Dendritic cell treated with granulocyte-macrophage colony-stimulating factor and Interleukin-4, amounts not matched to agents 40 ng/mL and 50 ng/mL, for 4 days (primary cell): ENCODE measurements around the gene CEP83.

ENCODE experiments used
- H3K27ac Mint-ChIP-seq: one replicate; pipeline ENCODE4 v1.8.0; 2022; ENCODE audit warnings: mild to moderate bottlenecking, mixed read lengths
- H3K27me3 Mint-ChIP-seq: one replicate; pipeline ENCODE4 v1.8.0; 2022; ENCODE audit warnings: mild to moderate bottlenecking, mixed read lengths
- H3K36me3 Mint-ChIP-seq: one replicate; pipeline ENCODE4 v1.8.0; 2022; ENCODE audit warnings: low read depth, mixed read lengths
- H3K4me1 Mint-ChIP-seq: one replicate; pipeline ENCODE4 v1.8.0; 2022; ENCODE audit warnings: low read depth, mixed read lengths
- H3K4me3 Mint-ChIP-seq: one replicate; pipeline ENCODE4 v1.8.0; 2022; ENCODE audit warnings: mild to moderate bottlenecking, moderate library complexity, mixed read lengths
- H3K9me3 Mint-ChIP-seq: one replicate; pipeline ENCODE4 v1.8.0; 2022; ENCODE audit warnings: mixed read lengths
- intact Hi-C: fragments of 100-400 bp; cut with micrococcal nuclease; formaldehyde crosslinking; loops from one replicate; pipeline ENCODE4 v1.15.0; 2022

CEP83 gene

GRCh38 chr12:94384030-94384429 lies 75.6 kb downstream of the CEP83 start:
- Mint-ChIP-seq H3K4me1 (no peaks in the 10 kb centered on the region), H3K4me3 (no peak overlapping the region), H3K36me3 (peaks cover 19% of the 10 kb centered on the region), H3K27ac (no peak overlapping the region), H3K9me3 (peaks cover 20% of the 10 kb centered on the region), H3K27me3 (no peaks in the 10 kb centered on the region)
- intact Hi-C loops: no loop called here

GRCh38 chr12:94380507-94380906 lies 79.2 kb downstream of the CEP83 start:
- Mint-ChIP-seq H3K27me3 (no peaks in the 10 kb centered on the region), H3K4me1 (no peaks in the 10 kb centered on the region), H3K36me3 (peaks cover 23% of the 10 kb centered on the region), H3K9me3 (peaks cover 19% of the 10 kb centered on the region), H3K27ac (no peak overlapping the region), H3K4me3 (no peak overlapping the region)
- intact Hi-C loops: no loop called here

- H3K4me1 Mint-ChIP-seq: no peaks in the 10 kb centered on the region
- H3K27me3 Mint-ChIP-seq: no peaks in the 10 kb centered on the region
- no peak overlapping the region for H3K4me3 Mint-ChIP-seq
- peaks cover 22% of the 10 kb centered on the region for H3K36me3 Mint-ChIP-seq
- H3K27ac Mint-ChIP-seq: no peak overlapping the region
- intact Hi-C loops: no loop called here
- peaks cover 10% of the 10 kb centered on the region for H3K9me3 Mint-ChIP-seq
These were observed 80.1 kb downstream of the CEP83 start for GRCh38 chr12:94379479-94380113.

- Mint-ChIP-seq H3K9me3 (no peaks in the 10 kb centered on the region), H3K4me3 (no peak overlapping the region), H3K27ac (no peak overlapping the region), H3K36me3 (peaks cover 13% of the 10 kb centered on the region), H3K4me1 (no peaks in the 10 kb centered on the region), H3K27me3 (no peaks in the 10 kb centered on the region)
- intact Hi-C loops: no loop called here
These were observed 82.1 kb downstream of the CEP83 start for GRCh38 chr12:94377599-94377998.

- no peaks in the 10 kb centered on the region for H3K4me1 Mint-ChIP-seq
- H3K9me3 Mint-ChIP-seq: no peaks in the 10 kb centered on the region
- H3K36me3 Mint-ChIP-seq: peaks cover 13% of the 10 kb centered on the region
- intact Hi-C loops: no loop called here
- no peak overlapping the region for H3K27ac Mint-ChIP-seq
- no peak overlapping the region for H3K4me3 Mint-ChIP-seq
- H3K27me3 Mint-ChIP-seq: no peaks in the 10 kb centered on the region
These were observed 85.5 kb downstream of the CEP83 start for GRCh38 chr12:94374124-94374523.

- intact Hi-C loops: no loop called here
- Mint-ChIP-seq H3K4me3 (no peak overlapping the region), H3K27ac (no peak overlapping the region), H3K27me3 (no peaks in the 10 kb centered on the region), H3K9me3 (no peaks in the 10 kb centered on the region), H3K36me3 (peaks cover 13% of the 10 kb centered on the region), H3K4me1 (no peaks in the 10 kb centered on the region)
These were observed 87.2 kb downstream of the CEP83 start for GRCh38 chr12:94372461-94372860.

GRCh38 chr12:94362653-94363052 lies 97.0 kb downstream of the CEP83 start:
- no peak overlapping the region for H3K27ac Mint-ChIP-seq
- H3K4me3 Mint-ChIP-seq: no peak overlapping the region
- intact Hi-C loops: no loop called here
- H3K4me1 Mint-ChIP-seq: no peaks in the 10 kb centered on the region
- no peaks in the 10 kb centered on the region for H3K27me3 Mint-ChIP-seq
- H3K36me3 Mint-ChIP-seq: peaks cover 63% of the 10 kb centered on the region
- peaks cover 50% of the 10 kb centered on the region for H3K9me3 Mint-ChIP-seq

- no peak overlapping the region for H3K4me3 Mint-ChIP-seq
- peaks cover 79% of the 10 kb centered on the region for H3K9me3 Mint-ChIP-seq
- H3K27me3 Mint-ChIP-seq: no peaks in the 10 kb centered on the region
- H3K4me1 Mint-ChIP-seq: no peaks in the 10 kb centered on the region
- no peak overlapping the region for H3K27ac Mint-ChIP-seq
- peaks cover 70% of the 10 kb centered on the region for H3K36me3 Mint-ChIP-seq
- intact Hi-C loops: no loop called here
These were observed 99.9 kb downstream of the CEP83 start for GRCh38 chr12:94359761-94360160.

- intact Hi-C loops: no loop called here
- no peaks in the 10 kb centered on the region for H3K4me1 Mint-ChIP-seq
- H3K9me3 Mint-ChIP-seq: peaks cover 96% of the 10 kb centered on the region
- no peak overlapping the region for H3K4me3 Mint-ChIP-seq
- H3K27me3 Mint-ChIP-seq: no peaks in the 10 kb centered on the region
- peaks cover 78% of the 10 kb centered on the region for H3K36me3 Mint-ChIP-seq
- H3K27ac Mint-ChIP-seq: no peak overlapping the region
These were observed 106.5 kb downstream of the CEP83 start for GRCh38 chr12:94353130-94353529.

GRCh38 chr12:94340573-94340972 lies 119.1 kb downstream of the CEP83 start:
- intact Hi-C loops: no loop called here
- no peak overlapping the region for H3K4me3 Mint-ChIP-seq
- H3K27ac Mint-ChIP-seq: no peak overlapping the region
- H3K27me3 Mint-ChIP-seq: no peaks in the 10 kb centered on the region
- H3K4me1 Mint-ChIP-seq: peaks cover 11% of the 10 kb centered on the region
- peaks cover 9% of the 10 kb centered on the region for H3K36me3 Mint-ChIP-seq
- H3K9me3 Mint-ChIP-seq: peaks cover 5% of the 10 kb centered on the region

GRCh38 chr12:94338006-94338794 lies 121.5 kb downstream of the CEP83 start:
- intact Hi-C loops: no loop called here
- Mint-ChIP-seq H3K27me3 (no peaks in the 10 kb centered on the region), H3K36me3 (no peaks in the 10 kb centered on the region), H3K4me1 (peaks cover 18% of the 10 kb centered on the region), H3K27ac (no peak overlapping the region), H3K4me3 (no peak overlapping the region), H3K9me3 (no peaks in the 10 kb centered on the region)

GRCh38 chr12:94336211-94336925 lies 123.3 kb downstream of the CEP83 start:
- peaks cover 5% of the 10 kb centered on the region for H3K36me3 Mint-ChIP-seq
- no peaks in the 10 kb centered on the region for H3K27me3 Mint-ChIP-seq
- intact Hi-C loops: no loop called here
- peaks cover 18% of the 10 kb centered on the region for H3K4me1 Mint-ChIP-seq
- H3K4me3 Mint-ChIP-seq: no peak overlapping the region
- H3K27ac Mint-ChIP-seq: no peak overlapping the region
- no peaks in the 10 kb centered on the region for H3K9me3 Mint-ChIP-seq

- Mint-ChIP-seq H3K9me3 (no peaks in the 10 kb centered on the region), H3K4me1 (peaks cover 18% of the 10 kb centered on the region), H3K27ac (no peak overlapping the region), H3K36me3 (peaks cover 16% of the 10 kb centered on the region), H3K27me3 (no peaks in the 10 kb centered on the region), H3K4me3 (no peak overlapping the region)
- intact Hi-C loops: no loop called here
These were observed 126.3 kb downstream of the CEP83 start for GRCh38 chr12:94333396-94333795.

GRCh38 chr12:94329366-94329765 lies 130.3 kb downstream of the CEP83 start:
- no peaks in the 10 kb centered on the region for H3K27me3 Mint-ChIP-seq
- intact Hi-C loops: no loop called here
- H3K4me3 Mint-ChIP-seq: no peak overlapping the region
- H3K36me3 Mint-ChIP-seq: peaks cover 33% of the 10 kb centered on the region
- no peak overlapping the region for H3K27ac Mint-ChIP-seq
- H3K4me1 Mint-ChIP-seq: peaks cover 6% of the 10 kb centered on the region
- H3K9me3 Mint-ChIP-seq: no peaks in the 10 kb centered on the region
